ENCODE results near the gene CHID1.

The CHID1 gene

GRCh38 chr11:825366-826226, 85.0 kb downstream of the CHID1 start:
- DNase-seq (ENCODE audit: low read depth, low spot score), result no peak

DNA sequence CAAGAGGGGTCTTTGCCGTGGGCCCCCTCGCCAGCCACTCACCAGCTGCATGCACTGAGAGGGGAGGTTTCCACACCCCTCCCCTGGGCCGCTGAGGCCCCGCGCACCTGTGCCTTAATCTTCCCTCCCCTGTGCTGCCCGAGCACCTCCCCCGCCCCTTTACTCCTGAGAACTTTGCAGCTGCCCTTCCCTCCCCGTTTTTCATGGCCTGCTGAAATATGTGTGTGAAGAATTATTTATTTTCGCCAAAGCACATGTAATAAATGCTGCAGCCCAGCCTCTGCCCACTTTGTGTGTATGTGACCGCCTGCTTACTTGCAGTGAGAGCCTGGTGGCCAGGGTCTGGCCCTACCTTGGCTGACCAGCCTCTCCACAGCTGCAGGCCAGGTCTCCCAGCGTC, 85.7 kb downstream of the CHID1 start:
- no peak for DNase-seq (ENCODE audit: low read depth, low spot score)

GRCh38 chr11:824292-824880, 86.2 kb downstream of the CHID1 start:
- no peak for DNase-seq (ENCODE audit: low read depth, low spot score)

GRCh38 chr11:823441-824291, 86.9 kb downstream of the CHID1 start:
- no peak for DNase-seq (ENCODE audit: low read depth, low spot score)

DNA sequence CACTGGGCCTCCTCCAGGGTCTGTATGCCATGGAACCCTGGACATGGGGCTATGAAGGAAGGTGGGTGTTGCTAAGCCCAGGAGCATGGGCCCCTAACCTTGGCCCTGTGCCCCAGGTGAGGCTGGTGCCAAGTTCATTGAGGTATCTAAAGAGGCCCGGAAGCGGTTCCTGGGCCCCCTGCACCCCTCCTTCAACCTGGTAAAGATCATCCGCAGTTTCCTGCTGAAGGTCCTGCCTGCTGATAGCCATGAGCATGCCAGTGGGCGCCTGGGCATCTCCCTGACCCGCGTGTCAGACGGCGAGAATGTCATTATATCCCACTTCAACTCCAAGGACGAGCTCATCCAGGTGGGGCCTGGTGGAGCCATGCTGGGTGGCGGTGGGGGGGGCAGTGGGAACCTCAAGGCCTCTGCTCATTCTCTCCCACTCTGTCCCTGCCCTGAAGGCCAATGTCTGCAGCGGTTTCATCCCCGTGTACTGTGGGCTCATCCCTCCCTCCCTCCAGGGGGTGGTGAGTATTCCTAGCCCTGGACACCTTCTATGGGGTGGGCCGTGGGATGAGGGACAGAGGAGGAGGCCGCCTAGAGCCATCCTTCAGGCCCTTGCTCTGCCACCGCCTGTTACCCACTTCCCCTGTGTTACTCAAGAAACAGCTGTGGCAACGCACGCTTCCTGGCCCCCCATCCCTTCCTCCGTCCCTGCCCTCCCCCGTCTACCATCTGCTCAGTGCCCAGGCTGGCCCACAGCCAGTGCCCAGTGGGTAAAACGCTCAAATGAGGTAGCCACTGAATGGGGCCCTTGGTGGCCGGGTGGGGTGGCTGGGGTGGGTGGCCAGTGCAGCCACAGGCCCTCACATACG, 88.9 kb downstream of the CHID1 start:
- no peak for DNase-seq (ENCODE audit: low read depth, low spot score)

DNA sequence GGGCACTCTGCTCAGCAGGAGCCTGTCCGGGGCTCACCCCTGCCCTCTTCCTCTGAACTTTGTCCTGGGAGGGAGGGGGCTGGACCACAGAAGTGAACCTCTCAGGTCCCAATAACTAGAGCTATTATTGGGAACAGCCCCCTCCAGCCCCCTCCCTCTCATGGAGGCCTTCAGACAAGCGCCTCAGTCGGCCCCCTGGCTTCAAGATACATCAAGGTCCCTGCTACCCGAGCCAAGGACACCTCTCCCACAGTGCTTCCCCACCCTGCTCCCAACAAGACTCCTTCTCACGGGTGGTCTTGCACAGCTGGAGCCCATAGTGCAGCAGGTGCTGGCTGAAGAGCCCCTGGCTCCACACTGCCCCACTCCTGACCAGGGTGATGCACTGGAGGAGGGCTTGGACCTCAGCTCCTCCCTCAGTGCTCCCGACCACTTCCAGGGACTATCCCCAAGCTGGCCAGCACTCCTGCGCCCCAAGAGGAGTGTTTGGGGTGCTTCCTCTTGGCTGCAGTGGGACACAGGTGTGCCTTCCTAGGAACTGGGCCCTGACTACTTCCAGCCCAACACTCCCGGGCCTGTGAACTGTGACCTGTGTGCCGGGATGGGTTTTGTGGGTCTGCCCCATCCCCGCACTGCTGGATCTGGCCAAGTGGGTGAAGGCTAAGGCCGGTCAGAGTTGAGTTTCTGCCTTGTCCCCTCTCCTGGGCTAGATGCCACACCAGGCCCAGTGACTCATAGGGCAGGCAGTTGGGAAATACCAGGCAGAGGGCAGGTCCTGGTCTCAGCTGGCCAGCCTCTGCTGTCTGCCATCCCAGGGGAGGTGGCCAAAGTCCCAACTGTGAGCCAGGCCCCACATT, 89.7 kb downstream of the CHID1 start:
- no peak for DNase-seq (ENCODE audit: low read depth, low spot score)

- no peak for DNase-seq (ENCODE audit: low read depth, low spot score)
These were observed 90.5 kb downstream of the CHID1 start for GRCh38 chr11:819943-820649.

GRCh38 chr11:819129-819931, 91.3 kb downstream of the CHID1 start:
- DNase-seq (ENCODE audit: low read depth, low spot score), result no peak

DNA sequence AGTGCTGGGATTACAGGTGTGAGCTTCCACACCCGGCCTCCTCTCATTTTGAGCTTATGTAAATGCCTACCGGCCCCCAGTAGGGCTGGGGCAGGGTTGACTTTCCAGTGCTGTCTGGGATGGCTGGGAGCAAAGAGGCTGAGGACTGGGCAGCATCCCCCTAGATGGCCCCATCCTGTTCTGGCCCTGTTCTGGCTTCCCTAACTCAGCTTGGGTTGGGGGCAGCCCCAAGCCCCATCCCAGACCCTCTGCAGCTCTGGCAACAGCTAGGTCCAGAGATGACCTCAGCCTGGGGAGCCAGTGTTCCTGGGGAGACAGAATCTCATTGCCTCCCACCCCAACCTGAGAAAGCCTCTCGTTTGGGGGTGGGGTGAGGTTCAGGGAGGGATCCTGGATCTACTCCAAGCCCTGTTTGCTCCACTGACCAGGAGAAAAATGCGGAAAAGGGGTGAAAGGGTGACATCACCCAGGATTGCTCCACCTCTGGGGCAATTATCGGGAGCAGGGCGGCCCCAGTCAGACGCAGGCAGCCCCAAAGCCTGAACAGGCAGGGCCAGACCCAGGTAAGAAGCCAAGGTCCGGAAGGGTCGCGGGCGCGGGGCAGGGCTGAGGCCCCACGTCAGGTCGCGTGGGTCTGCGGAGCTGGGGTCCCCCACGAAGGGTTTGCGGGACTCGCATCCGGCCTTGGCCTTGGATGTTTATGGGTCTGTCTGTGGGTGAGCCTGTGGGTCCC, 92.0 kb downstream of the CHID1 start, which contains the start of gene PNPLA2:
Gene PNPLA2, plus strand, starts transcription at position 519 of the 733 bp plus-strand sequence. CDS start 805 bp downstream, outside the sequence.
- no peak for DNase-seq (ENCODE audit: low read depth, low spot score)
